Retinal pigment epithelial cell (primary cell): ENCODE data around the gene ASB7.

Source experiments
- DNase-seq: peaks from one replicate; pipeline ENCODE4 v3.0.0-alpha.2; 2010; ENCODE audit warnings: low read depth
- H3K4me3 ChIP-seq: 2 replicates; pipeline ENCODE4 v1.5.1; 2011; ENCODE audit warnings: mild to moderate bottlenecking, low read length, control low read depth, moderate library complexity
- CTCF ChIP-seq: conservative IDR thresholded peaks from 2 replicates; pipeline ENCODE4 v1.5.1; 2011; ENCODE audit warnings: low read depth, low read length, control low read depth, inconsistent platforms

Gene ASB7

DNA sequence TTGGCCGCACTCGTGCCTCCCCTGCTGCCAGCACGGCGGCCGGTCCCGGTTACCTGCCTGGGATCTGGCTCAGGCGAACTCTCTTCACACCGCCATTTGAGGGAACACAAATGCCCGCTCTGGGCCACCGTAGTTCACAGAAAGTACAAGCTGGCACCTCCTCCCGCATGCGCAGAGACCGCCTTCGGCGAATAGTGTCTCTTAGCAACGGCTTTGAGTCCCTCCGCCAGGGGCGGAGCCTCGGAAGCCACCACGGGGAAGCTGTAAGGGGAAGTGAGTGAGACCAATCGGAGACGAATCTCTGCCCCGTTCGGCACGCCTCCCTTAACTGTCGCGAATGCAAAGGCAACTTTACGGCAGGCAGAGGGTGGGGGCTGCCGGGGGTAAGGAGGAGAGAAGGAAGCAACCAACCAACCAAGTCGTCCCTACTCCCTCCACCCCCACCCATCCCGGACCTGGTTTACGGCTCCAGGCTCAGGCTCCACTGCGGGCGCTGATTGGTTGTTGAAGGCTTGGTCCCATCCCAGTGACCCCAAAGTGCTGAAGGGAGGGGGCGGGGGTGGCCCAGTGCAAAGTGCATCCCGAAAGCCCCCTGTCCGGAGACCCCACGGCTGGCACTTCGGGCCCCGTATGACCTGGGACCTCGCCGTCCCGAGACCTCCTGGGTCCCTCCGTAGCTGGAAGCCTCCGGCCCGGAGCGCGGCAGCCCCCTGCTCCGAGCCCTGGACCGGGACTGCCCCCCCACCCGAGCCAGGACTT, at the start of gene ASB7, which contains the start of gene LINS1:
TSS of gene ASB7 (plus strand) at position 526 of the 759 bp plus-strand sequence. CDS start 9,628 bp downstream, outside the sequence.
TSS of gene LINS1 (minus strand) at position 121 of the 759 bp plus-strand sequence. CDS start 21,342 bp downstream, outside the sequence.
- peak within 1 kb of the TSS; percentile 98 for H3K4me3 ChIP-seq
- DNase-seq: peak; percentile 100
- TF ChIP-seq CTCF: no peak

- H3K4me3 ChIP-seq: no peak overlapping the region
- DNase-seq: no peak
- TF ChIP-seq CTCF: no peak
Measured at GRCh38 chr15:100553468-100553867, 48.9 kb upstream of the ASB7 start.

GRCh38 chr15:100558771-100559254, 43.6 kb upstream of the ASB7 start:
- no peak for DNase-seq
- H3K4me3 ChIP-seq: no peak overlapping the region
- no peak for TF ChIP-seq CTCF

DNA sequence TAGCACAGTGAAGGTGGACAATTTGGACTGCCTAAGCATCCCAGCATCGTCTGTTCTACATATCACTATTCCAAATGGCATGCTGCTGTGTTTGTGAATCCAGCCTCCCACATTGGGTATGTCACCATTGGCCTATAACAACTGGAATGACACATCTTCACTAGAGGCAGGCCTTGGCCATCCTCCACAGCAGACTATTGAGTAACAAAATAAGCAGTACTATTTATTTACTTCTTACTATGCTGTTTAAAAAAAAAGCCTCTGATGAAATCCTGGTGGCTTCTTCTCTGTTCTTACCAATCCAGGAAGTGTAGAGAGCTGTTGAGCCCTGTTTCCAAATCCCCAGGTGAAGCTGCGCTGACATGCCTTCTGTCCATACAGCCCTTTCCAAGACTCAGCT, 43.1 kb upstream of the ASB7 start:
- no peak overlapping the region for H3K4me3 ChIP-seq
- no peak for DNase-seq
- TF ChIP-seq CTCF: no peak

DNA sequence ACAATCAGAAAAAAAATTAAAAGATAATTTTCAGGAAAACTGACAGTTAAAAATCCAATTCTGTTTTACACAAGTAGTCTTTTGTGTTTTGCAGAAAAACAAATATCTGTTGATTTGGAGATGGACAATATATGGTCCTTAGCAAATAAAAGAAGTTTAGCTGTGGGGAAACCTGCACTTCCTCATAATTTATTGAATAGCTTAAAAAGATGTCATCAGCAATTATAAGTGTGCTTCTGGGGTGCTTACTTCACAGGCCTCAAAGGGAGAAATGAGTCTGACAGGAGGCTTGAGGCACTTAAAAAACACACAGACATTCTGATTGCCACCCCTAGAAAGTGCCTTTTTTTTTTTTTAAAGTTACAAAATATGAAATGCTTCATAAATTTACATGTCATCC, 42.1 kb upstream of the ASB7 start:
- DNase-seq: no peak
- no peak overlapping the region for H3K4me3 ChIP-seq
- no peak for TF ChIP-seq CTCF

DNA sequence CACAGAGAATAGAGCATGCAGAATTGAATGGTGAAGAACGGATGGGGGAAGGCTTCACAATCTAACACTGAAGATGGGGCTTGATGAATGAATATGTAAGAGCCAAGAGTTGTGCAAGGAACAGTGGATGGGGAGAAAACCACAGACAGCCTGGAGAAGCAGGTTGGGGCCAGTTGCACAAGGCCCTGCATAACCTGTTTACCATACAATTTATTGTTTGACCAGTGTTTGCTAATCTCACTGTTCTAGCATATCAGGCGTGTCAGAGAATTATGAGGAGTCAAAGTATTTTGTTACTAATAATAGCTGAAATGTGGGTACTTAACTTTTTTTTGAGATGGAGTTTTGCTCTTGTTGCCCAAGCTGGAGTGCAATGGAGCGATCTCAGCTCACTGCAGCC, 36.8 kb upstream of the ASB7 start:
- no peak for DNase-seq
- no peak overlapping the region for H3K4me3 ChIP-seq
- TF ChIP-seq CTCF: no peak
